MM.1S (cell line): ENCODE measurements around the gene CHRND.

Experiments
- EZH2 ChIP-seq: fragments of 300-600 bp; sonication (generic); optimal IDR thresholded peaks from 2 replicates; pipeline ENCODE3; 2017; ENCODE audit warnings: low read depth, mild to moderate bottlenecking, antibody characterized with exemption, low read length, mixed read lengths
- EZH2phosphoT487 ChIP-seq: fragments of 300-600 bp; sonication (generic); IDR thresholded peaks from 2 replicates; pipeline ENCODE4 v1.6.1; 2018; ENCODE audit warnings: antibody characterized with exemption, low read length
- TF ChIP-seq, protein P1 (sequence below): fragments of 300-600 bp; sonication (generic); IDR thresholded peaks from 2 replicates; pipeline ENCODE4 v1.5.1; 2016; ENCODE audit warnings: antibody characterized with exemption, low read length, mixed read lengths

DNA sequence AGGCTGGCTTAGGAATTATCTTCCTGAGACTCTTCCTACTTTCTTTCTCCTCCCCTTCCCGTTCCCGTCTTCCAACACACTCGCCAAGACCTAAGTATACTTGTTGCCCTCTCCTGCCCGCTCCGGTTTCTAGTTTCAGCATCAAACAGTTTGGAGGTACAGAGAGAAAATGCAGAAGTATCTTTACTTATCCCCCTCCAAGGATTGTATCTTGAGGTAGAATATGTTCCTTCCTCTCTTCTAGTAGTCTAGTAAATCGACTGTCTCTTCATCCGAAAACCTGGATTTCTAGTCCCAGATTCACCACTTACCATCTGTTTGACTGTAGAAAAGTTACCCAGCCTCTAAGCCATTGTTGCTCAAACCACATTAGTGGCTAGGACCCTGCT lies 25.3 kb downstream of the CHRND start:
- TF ChIP-seq, protein P1, sequence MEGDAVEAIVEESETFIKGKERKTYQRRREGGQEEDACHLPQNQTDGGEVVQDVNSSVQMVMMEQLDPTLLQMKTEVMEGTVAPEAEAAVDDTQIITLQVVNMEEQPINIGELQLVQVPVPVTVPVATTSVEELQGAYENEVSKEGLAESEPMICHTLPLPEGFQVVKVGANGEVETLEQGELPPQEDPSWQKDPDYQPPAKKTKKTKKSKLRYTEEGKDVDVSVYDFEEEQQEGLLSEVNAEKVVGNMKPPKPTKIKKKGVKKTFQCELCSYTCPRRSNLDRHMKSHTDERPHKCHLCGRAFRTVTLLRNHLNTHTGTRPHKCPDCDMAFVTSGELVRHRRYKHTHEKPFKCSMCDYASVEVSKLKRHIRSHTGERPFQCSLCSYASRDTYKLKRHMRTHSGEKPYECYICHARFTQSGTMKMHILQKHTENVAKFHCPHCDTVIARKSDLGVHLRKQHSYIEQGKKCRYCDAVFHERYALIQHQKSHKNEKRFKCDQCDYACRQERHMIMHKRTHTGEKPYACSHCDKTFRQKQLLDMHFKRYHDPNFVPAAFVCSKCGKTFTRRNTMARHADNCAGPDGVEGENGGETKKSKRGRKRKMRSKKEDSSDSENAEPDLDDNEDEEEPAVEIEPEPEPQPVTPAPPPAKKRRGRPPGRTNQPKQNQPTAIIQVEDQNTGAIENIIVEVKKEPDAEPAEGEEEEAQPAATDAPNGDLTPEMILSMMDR = no peak
- TF ChIP-seq EZH2 (no peak), EZH2phosphoT487 (no peak)
